Neural cell (in vitro differentiated cells): ENCODE measurements around the gene NAMPT. TPM values are rescaled to one million over a fixed set of nuclear protein-coding genes. Genes with fewer than 3 reads are reported as not detected.

Experiments
- H2AFZ ChIP-seq: fragments of 200-600, 300-800 bp; sonication (generic), shearing (Covaris generic); 2 replicates; pipeline ENCODE4 v1.6.0; 2014; ENCODE audit warnings: low read depth, mild to moderate bottlenecking, antibody characterized with exemption, low read length, moderate library complexity
- H3F3A ChIP-seq: fragments of 200-600 bp; shearing (Covaris generic); 2 replicates; pipeline ENCODE4 v1.6.1; 2016; ENCODE audit warnings: mild to moderate bottlenecking, moderate library complexity, mixed read lengths, antibody characterized with exemption, low read length; ENCODE audit not compliant: insufficient read depth, poor library complexity, severe bottlenecking
- H3K27ac ChIP-seq: fragments of 200-600, 300-800 bp; sonication (generic), shearing (Covaris generic); 2 replicates; pipeline ENCODE4 v1.5.1; 2014; ENCODE audit warnings: mild to moderate bottlenecking, low read length, moderate library complexity
- H3K27me3 ChIP-seq: fragments of 300-800, 200-600 bp; sonication (generic), shearing (Covaris generic); 2 replicates; pipeline ENCODE4 v1.6.0; 2014; ENCODE audit warnings: mild to moderate bottlenecking, low read depth, low read length, moderate library complexity; ENCODE audit not compliant: insufficient read depth
- H3K36me3 ChIP-seq: fragments of 300-800, 200-600 bp; sonication (generic), shearing (Covaris generic); 2 replicates; pipeline ENCODE4 v1.5.1; 2014; ENCODE audit warnings: mild to moderate bottlenecking, antibody characterized with exemption, low read length, moderate library complexity; ENCODE audit not compliant: insufficient read depth
- H3K4me2 ChIP-seq: fragments of 300-800, 200-600 bp; sonication (generic), shearing (Covaris generic); 2 replicates; pipeline ENCODE4 v1.6.0; 2014; ENCODE audit warnings: mild to moderate bottlenecking, low read length
- H3K4me3 ChIP-seq: fragments of 300-800, 200-600 bp; sonication (generic), shearing (Covaris generic); 2 replicates; pipeline ENCODE4 v1.5.1; 2014; ENCODE audit warnings: mild to moderate bottlenecking, low read length, moderate library complexity
- H3K79me2 ChIP-seq: fragments of 200-600 bp; shearing (Covaris generic); replicated peaks from 2 replicates; pipeline ENCODE4 v1.6.0; 2014; ENCODE audit warnings: mild to moderate bottlenecking, low read length, moderate library complexity; ENCODE audit not compliant: insufficient read depth
- H3K9ac ChIP-seq: fragments of 300-800, 200-600 bp; sonication (generic), shearing (Covaris generic); 2 replicates; pipeline ENCODE4 v1.6.1; 2016; ENCODE audit warnings: mild to moderate bottlenecking, low read length, mixed read lengths
- H3K9me2 ChIP-seq: fragments of 200-600 bp; shearing (Covaris generic); 2 replicates; pipeline ENCODE4 v1.6.1; 2016; ENCODE audit warnings: mild to moderate bottlenecking, low read length, mixed read lengths; ENCODE audit not compliant: insufficient read depth
- H3K9me3 ChIP-seq: fragments of 200-600, 300-800 bp; sonication (generic), shearing (Covaris generic); 2 replicates; pipeline ENCODE4 v1.6.1; 2016; ENCODE audit warnings: mild to moderate bottlenecking, mixed run types, low read length, moderate library complexity, mixed read lengths
- H4K20me1 ChIP-seq: fragments of 200-600 bp; shearing (Covaris generic); 2 replicates; pipeline ENCODE4 v1.6.1; 2016; ENCODE audit warnings: mild to moderate bottlenecking, mixed run types; ENCODE audit not compliant: insufficient read depth
- CTCF ChIP-seq: fragments of 450-650 bp; IDR thresholded peaks from 2 replicates; pipeline ENCODE4 v1.5.1; 2014; ENCODE audit warnings: antibody characterized with exemption, mild to moderate bottlenecking, moderate library complexity; ENCODE audit not compliant: poor library complexity, severe bottlenecking
- EP300 ChIP-seq: fragments of 450-650 bp; conservative IDR thresholded peaks from 2 replicates; pipeline ENCODE4 v1.6.1; 2014; ENCODE audit warnings: antibody characterized with exemption, mild to moderate bottlenecking, moderate library complexity; ENCODE audit not compliant: poor library complexity, severe bottlenecking
- EZH2 ChIP-seq: fragments of 200-600, 300-800 bp; shearing (Covaris generic), sonication (generic); IDR thresholded peaks from 2 replicates; pipeline ENCODE4 v1.6.1; 2014; ENCODE audit warnings: antibody characterized with exemption, low read length, borderline replicate concordance, mild to moderate bottlenecking; ENCODE audit not compliant: insufficient read depth, poor library complexity, severe bottlenecking
- MXI1 ChIP-seq: fragments of 450-650 bp; conservative IDR thresholded peaks from 2 replicates; pipeline ENCODE4 v1.6.1; 2014; ENCODE audit warnings: antibody characterized with exemption, mild to moderate bottlenecking; ENCODE audit not compliant: poor library complexity, severe bottlenecking
- POLR2AphosphoS5 ChIP-seq: IDR thresholded peaks from 2 replicates; pipeline ENCODE4 v1.6.1; 2012
- RAD21 ChIP-seq: fragments of 450-650 bp; conservative IDR thresholded peaks from 2 replicates; pipeline ENCODE4 v1.6.1; 2014; ENCODE audit warnings: antibody characterized with exemption, mild to moderate bottlenecking, moderate library complexity
- REST ChIP-seq: IDR thresholded peaks from 2 replicates; pipeline ENCODE4 v1.6.1; 2012; ENCODE audit warnings: borderline replicate concordance
- SMC3 ChIP-seq: fragments of 450-650 bp; conservative IDR thresholded peaks from 2 replicates; pipeline ENCODE4 v1.6.1; 2014; ENCODE audit warnings: antibody characterized with exemption, mild to moderate bottlenecking, moderate library complexity; ENCODE audit not compliant: poor library complexity
- TAF1 ChIP-seq: IDR thresholded peaks from 2 replicates; pipeline ENCODE4 v1.6.1; 2012; ENCODE audit warnings: low read depth
- polyA plus RNA-seq: library from polyadenylated mRNA; depleted of rRNA; stranded (reverse); fragments of >200 nt; gene quantifications from 2 replicates; pipeline ENCODE4 v1.2.3, GENCODE V29; 2014

The NAMPT gene
- polyA plus RNA-seq, 1 donor from 2014 or later, result 34.0 TPM

GRCh38 chr7:106236065-106236464 is 48.7 kb downstream of the NAMPT start:
- TF ChIP-seq EP300, result no peak
- TF ChIP-seq MXI1, result no peak
- no peak for TF ChIP-seq SMC3
- no peak for TF ChIP-seq TAF1
- no peak for TF ChIP-seq EZH2
- no peak for TF ChIP-seq REST
- TF ChIP-seq RAD21, result no peak
- no peak for TF ChIP-seq POLR2AphosphoS5
- no peak for TF ChIP-seq CTCF
- Histone ChIP-seq H3K4me3 (no peak overlapping the region), H3K4me2 (no peak overlapping the region), H3K9me2 (no peaks in the 10 kb centered on the region), H3K9ac (no peak overlapping the region), H3F3A (no peaks in the 10 kb centered on the region), H3K36me3 (no peaks in the 10 kb centered on the region), H3K27ac (no peak overlapping the region), H3K9me3 (no peaks in the 10 kb centered on the region), H4K20me1 (no peaks in the 10 kb centered on the region), H3K27me3 (no peaks in the 10 kb centered on the region), H2AFZ (no peak overlapping the region), H3K79me2 (no peaks in the 10 kb centered on the region)

GRCh38 chr7:106234425-106234824 is 50.4 kb downstream of the NAMPT start:
- Histone ChIP-seq H3K27ac (no peak overlapping the region), H3K4me3 (no peak overlapping the region), H3K9me2 (no peaks in the 10 kb centered on the region), H3K9me3 (no peaks in the 10 kb centered on the region), H3F3A (no peaks in the 10 kb centered on the region), H3K4me2 (no peak overlapping the region), H2AFZ (no peak overlapping the region), H4K20me1 (no peaks in the 10 kb centered on the region), H3K36me3 (no peaks in the 10 kb centered on the region), H3K9ac (no peak overlapping the region), H3K27me3 (no peaks in the 10 kb centered on the region), H3K79me2 (no peaks in the 10 kb centered on the region)
- TF ChIP-seq RAD21 (no peak), REST (no peak), EP300 (no peak), EZH2 (no peak), POLR2AphosphoS5 (no peak), SMC3 (no peak), MXI1 (no peak), CTCF (no peak), TAF1 (no peak)
